Heart right ventricle (tissue), 16 donors: Measurements from ENCODE around the gene SLC25A3. TPM values are rescaled to one million over a fixed set of nuclear protein-coding genes. Genes with fewer than 3 reads are reported as not detected.

Source experiments
- ATAC-seq, 8 donors: fragments of 200-7000 bp; cut with Tn5 transposase; one replicate each; pipeline ENCODE4 v1.9.1; 2020; ENCODE audit warnings: mild to moderate bottlenecking in 8 of 8, moderate library complexity in 8 of 8, moderate number of reproducible peaks in 1 of 8
- DNase-seq, 2 donors: peaks; one replicate each; pipeline ENCODE4 v3.0.0-alpha.2; 2020
- H3K27ac ChIP-seq, 10 donors: fragments of 200-600 bp; sonication (generic) in 2 of 10; one replicate each; pipeline versions ENCODE4 v1.5.0 to v1.8.0; 2020 to 2022; ENCODE audit warnings: mild to moderate bottlenecking in 3 of 10
- H3K27me3 ChIP-seq, 7 donors: fragments of 200-600 bp; one replicate each; pipeline ENCODE4 v1.8.0; 2021 to 2022; ENCODE audit warnings: mild to moderate bottlenecking in 2 of 7
- H3K36me3 ChIP-seq, 9 donors: fragments of 200-600 bp; sonication (generic) in 1 of 9; one replicate each; pipeline versions ENCODE4 v1.5.0 to v1.8.0; 2020 to 2022; ENCODE audit warnings: mild to moderate bottlenecking in 2 of 9
- H3K4me1 ChIP-seq, 9 donors: fragments of 200-600 bp; sonication (generic) in 1 of 9; one replicate each; pipeline versions ENCODE4 v1.5.0 to v1.8.0; 2020 to 2022; ENCODE audit warnings: mild to moderate bottlenecking in 4 of 9
- H3K4me3 ChIP-seq, 10 donors: fragments of 200-600 bp; sonication (generic) in 2 of 10; one replicate each; pipeline versions ENCODE4 v1.5.0 to v1.8.0; 2020 to 2022; ENCODE audit warnings: mild to moderate bottlenecking in 7 of 10, moderate library complexity in 2 of 10
- H3K9me3 ChIP-seq, 11 donors: fragments of 200-600 bp in 10 of 11; sonication (generic) in 2 of 11; one replicate each; pipeline versions ENCODE4 v1.5.0 to v1.8.0; 2013 to 2022; ENCODE audit warnings: mild to moderate bottlenecking in 2 of 11, control low read depth in 1 of 11, moderate library complexity in 1 of 11
- WGBS, 2 donors: extraction: QIAGEN DNeasy Blood & Tissue Kit; methylation state at CpG; one replicate each; pipeline ENCODE4 v1.1.7; 2013; ENCODE audit warnings: inconsistent platforms in 1 of 2; 5-methylcytosine and 5-hydroxymethylcytosine counted together
- intact Hi-C, 10 donors: fragments of 100-400 bp; cut with DNase I; formaldehyde crosslinking; loops; one replicate each; pipeline versions ENCODE4 v1.11.1 to v1.14.2; 2022
- long read RNA-seq, 3 donors: library from polyadenylated mRNA; unstranded; transcript quantifications; one replicate each; pipeline ENCODE4 v2.0.0, GENCODE V29; 2020 to 2021
- polyA plus RNA-seq, 2 donors: library from polyadenylated mRNA; stranded (reverse); fragments of 200-250 nt; gene quantifications; one replicate each; pipeline ENCODE4 v1.2.3, GENCODE V29; 2013
- total RNA-seq, 10 donors: library from RNA; stranded (reverse); fragmentation: NEBNext Ultra II Directional in 3 of 10; extraction: Animal tissue kit (Norgen Biotek cat#: 25700) in 3 of 10; gene quantifications; one replicate each; pipeline versions ENCODE4 v1.2.1 to v1.2.4, GENCODE V29; 2021 to 2023
- TF ChIP-seq, protein P1 (sequence below), 9 donors: fragments of 200-600 bp; sonication (generic) in 2 of 9; IDR thresholded peaks; one replicate each; pipeline versions ENCODE4 v1.5.0 to v1.8.0; 2021 to 2022; ENCODE audit warnings: antibody characterized with exemption in 9 of 9, mild to moderate bottlenecking in 5 of 9, moderate library complexity in 1 of 9
- donor health status: Arrhythmogenic right ventricular cardiomyopathy.
- donor health status: ischemic (EF 13 %, LVEDD 7.1; RV severe dilation, severe dysfunction).
- donor health status: healthy with polysubstance abuse.
- donor health status: DM: no; HTN: yes; CAD: no.
- donor health status: DM: no; HTN: no; CAD: no.
- donor health status: ischemic (EF 25% LVEDD 6.9; RV normal size, moderate dysfunction).
- donor health status: ischemic (EF 25% LVEDD 5.7; RV mildly dilated, moderate dysfunction).
- donor health status: healthy.
- donor health status: DM: yes; HTN: yes; CAD: no.
- donor health status: Ischemic cardiomyopathy.
- donor health status: ischemic (EF 35%, LVEDD 5.7; RV mildly dilated, moderate dysfunction).
- donor health status: nonischemic (EF 11% LVEDD 7.7; RV severe dilation, severe dysfunction).
- donor health status: DM: yes; HTN: yes; CAD: no.
- donor health status: PGD.
- donor health status: ischemic (EF 29% LVEDD 5.4; RV normal size, mild dysfunction).
- donor health status: nonischemic (EF 23%, LVEDD 6.1; RV moderate dilation, normal function).

Gene SLC25A3
- 1,000 to 10,000 TPM; 1,098 to 2,142 (median 1,719) TPM for total RNA-seq
- 1,000 to 10,000 TPM in 1 of 2 donors, 100 to 1,000 TPM in 1; 742 to 1,246 TPM for polyA plus RNA-seq
- long read RNA-seq, donor 1, full-length matches to known transcripts = 781 of 921 reads
- long read RNA-seq, donor 1, partial matches to known transcripts = 120 of 921 reads
- long read RNA-seq, donor 1, other reads (novel, unspliced or antisense) = 20 of 921 reads
- long read RNA-seq, donor 2, full-length matches to known transcripts = 899 of 1,055 reads
- long read RNA-seq, donor 2, partial matches to known transcripts = 130 of 1,055 reads
- long read RNA-seq, donor 2, other reads (novel, unspliced or antisense) = 26 of 1,055 reads
- long read RNA-seq, donor 3, full-length matches to known transcripts = 3,420 of 3,784 reads
- long read RNA-seq, donor 3, partial matches to known transcripts = 305 of 3,784 reads
- long read RNA-seq, donor 3, other reads (novel, unspliced or antisense) = 59 of 3,784 reads

DNA sequence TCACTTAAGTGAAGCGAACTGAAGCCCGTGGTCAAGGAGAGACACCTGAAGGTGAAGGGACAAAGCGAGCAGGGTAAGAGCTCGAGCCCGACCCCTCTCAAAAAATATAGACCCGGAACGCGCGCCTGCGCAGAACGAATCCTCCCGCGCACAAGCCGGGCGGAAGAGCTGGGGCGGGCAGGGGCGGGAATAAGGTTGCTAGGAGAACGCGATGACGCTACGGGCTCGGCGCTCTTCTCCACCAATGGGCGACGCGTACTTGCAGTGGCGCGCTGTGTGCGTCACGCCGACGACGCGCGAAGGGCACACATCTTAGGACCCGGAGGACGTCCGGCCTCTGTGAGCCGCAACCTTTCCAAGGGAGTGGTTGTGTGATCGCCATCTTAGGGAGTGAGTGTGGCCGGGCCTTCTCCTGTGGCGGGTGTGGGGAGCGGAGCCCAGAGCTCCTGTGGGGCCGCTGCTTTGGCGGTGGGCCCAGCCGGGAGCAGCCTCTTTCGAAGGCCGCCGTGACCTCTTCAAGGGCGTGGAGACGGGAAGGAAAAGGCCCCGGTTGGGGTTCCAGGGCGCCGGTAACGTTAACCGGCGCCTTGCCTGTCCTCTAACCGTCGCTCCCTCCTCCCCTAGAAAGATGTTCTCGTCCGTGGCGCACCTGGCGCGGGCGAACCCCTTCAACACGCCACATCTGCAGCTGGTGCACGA is at the start of gene SLC25A3:
SLC25A3 (plus strand) TSS at position 336 of the 699 bp plus-strand sequence; CDS start at position 629, 293 bp downstream.
- H3K4me1 ChIP-seq = peaks cover 14 to 41% (median 27%) of the 10 kb centered on the region in 9 donors
- ATAC-seq (peak; percentile 99), DNase-seq (peak; percentile 97)
- TF ChIP-seq, protein P1, sequence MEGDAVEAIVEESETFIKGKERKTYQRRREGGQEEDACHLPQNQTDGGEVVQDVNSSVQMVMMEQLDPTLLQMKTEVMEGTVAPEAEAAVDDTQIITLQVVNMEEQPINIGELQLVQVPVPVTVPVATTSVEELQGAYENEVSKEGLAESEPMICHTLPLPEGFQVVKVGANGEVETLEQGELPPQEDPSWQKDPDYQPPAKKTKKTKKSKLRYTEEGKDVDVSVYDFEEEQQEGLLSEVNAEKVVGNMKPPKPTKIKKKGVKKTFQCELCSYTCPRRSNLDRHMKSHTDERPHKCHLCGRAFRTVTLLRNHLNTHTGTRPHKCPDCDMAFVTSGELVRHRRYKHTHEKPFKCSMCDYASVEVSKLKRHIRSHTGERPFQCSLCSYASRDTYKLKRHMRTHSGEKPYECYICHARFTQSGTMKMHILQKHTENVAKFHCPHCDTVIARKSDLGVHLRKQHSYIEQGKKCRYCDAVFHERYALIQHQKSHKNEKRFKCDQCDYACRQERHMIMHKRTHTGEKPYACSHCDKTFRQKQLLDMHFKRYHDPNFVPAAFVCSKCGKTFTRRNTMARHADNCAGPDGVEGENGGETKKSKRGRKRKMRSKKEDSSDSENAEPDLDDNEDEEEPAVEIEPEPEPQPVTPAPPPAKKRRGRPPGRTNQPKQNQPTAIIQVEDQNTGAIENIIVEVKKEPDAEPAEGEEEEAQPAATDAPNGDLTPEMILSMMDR (IDR thresholded peaks at IDR 0.05) = no peak
- intact Hi-C loops = loop anchor here in 8 of 10 donors (1.0 to 10.0 kb wide), 5 partner anchors 49 to 91 kb away; partner anchors contain the start of genes APAF1 (in 7 of the 8) and IKBIP (in 7 of the 8)
- H3K27me3 ChIP-seq = no peaks in the 10 kb centered on the region
- peak within 1 kb of the TSS; percentile 76 to 99 (median 91) for H3K4me3 ChIP-seq
- peaks cover 0 to 34% (median 28%) of the 10 kb centered on the region in 9 donors for H3K36me3 ChIP-seq
- no peaks in the 10 kb centered on the region for H3K9me3 ChIP-seq
- WGBS, 2 donors = 0% methylated on average over 66 to 67 of the region's 67 CpGs
- peak within 1 kb of the TSS; percentile 97 to 100 (median 99) for H3K27ac ChIP-seq

DNA sequence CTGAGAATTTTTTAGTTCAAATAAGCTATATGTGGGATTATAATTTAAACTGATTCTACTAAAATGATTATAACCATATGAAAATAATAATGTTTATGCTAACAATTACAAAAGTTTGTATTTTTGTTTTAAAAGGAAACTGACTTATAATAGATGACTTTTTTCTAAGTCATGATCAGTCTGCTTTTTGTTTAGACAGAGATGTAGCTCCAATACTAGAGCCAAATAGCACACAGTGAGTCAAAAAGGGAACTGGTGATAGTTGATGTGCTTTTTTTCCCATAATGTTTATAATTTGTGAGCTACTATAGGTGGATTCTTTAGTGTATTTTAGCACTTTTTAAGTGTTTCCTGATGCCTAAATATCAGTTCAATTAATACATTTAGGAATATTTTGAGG is 49.8 kb upstream of the SLC25A3 start:
- H3K27ac ChIP-seq = no peak overlapping the region
- DNase-seq (no peak), ATAC-seq (no peak)
- intact Hi-C loops = loop anchor here in 1 of 10 donors (10.0 kb wide), 1 partner anchor 1549 kb away; no protein-coding TSS in a partner anchor
- no peaks in the 10 kb centered on the region for H3K4me1 ChIP-seq
- no peak overlapping the region for H3K4me3 ChIP-seq
- H3K9me3 ChIP-seq = no peaks in the 10 kb centered on the region
- no peaks in the 10 kb centered on the region for H3K27me3 ChIP-seq
- peaks cover 0 to 96% (median 22%) of the 10 kb centered on the region in 9 donors for H3K36me3 ChIP-seq
- TF ChIP-seq, protein P1 (IDR thresholded peaks at IDR 0.05) = no peak

DNA sequence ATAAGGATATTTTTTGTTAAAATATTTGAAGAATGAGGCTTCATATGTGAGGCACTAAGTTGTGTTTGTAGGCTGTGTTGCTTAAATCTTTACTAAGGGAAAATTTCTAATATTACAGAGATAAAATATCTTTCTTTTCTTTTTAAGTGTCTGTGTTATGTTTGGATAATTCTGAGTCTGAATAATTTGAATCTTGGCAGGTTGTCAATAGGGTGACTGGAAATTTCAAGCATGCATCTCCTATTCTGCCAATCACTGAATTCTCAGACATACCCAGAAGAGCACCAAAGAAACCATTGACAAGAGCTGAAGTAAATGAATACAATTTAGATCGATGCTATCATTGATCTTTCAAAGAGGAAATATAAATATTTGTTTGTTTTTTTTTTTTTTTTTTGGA is 48.7 kb upstream of the SLC25A3 start:
- WGBS, 2 donors = 90 to 96% methylated on average over 1 of the region's 1 CpG
- TF ChIP-seq, protein P1 (IDR thresholded peaks at IDR 0.05) = no peak
- Histone ChIP-seq H3K36me3 (peaks cover 0 to 95% (median 22%) of the 10 kb centered on the region in 9 donors), H3K4me1 (no peaks in the 10 kb centered on the region), H3K27ac (no peak overlapping the region), H3K27me3 (no peaks in the 10 kb centered on the region), H3K4me3 (no peak overlapping the region), H3K9me3 (no peaks in the 10 kb centered on the region)
- DNase-seq (no peak), ATAC-seq (no peak)
- intact Hi-C loops = loop anchor here in 1 of 10 donors (10.0 kb wide), 1 partner anchor 1550 kb away; no protein-coding TSS in a partner anchor
